HEK293 (cell line): ENCODE results near the gene B4GALT5.
A peak's percentile ranks its signal among the peaks of the same experiment; 100 is the strongest.

ENCODE experiments used
- CTCF ChIA-PET: fragments of 350-600 bp; formaldehyde crosslinking; extraction: SDS; loops from one replicate; lab custom pipeline; 2021; ENCODE audit warnings: antibody characterized with exemption; lab: Yijun Ruan, JAX
- POLR2A ChIA-PET: fragments of 300-600 bp; formaldehyde crosslinking; extraction: SDS; loops from one replicate; lab custom pipeline; 2020; ENCODE audit warnings: antibody characterized with exemption, inconsistent platforms; lab: Yijun Ruan, JAX
- H3K27ac ChIP-seq: fragments of 200-500 bp; sonication (Bioruptor generic); 2 replicates; pipeline ENCODE4 v1.5.1; 2014; ENCODE audit warnings: low read depth, low read length, control low read depth, inconsistent platforms; ENCODE audit errors: extremely low read depth
- H3K36me3 ChIP-seq, 2 experiments: fragments of 200-500 bp in 1 of 2; sonication (Bioruptor generic) in 1 of 2; 1 replicate in 1 of 2; 2 replicates in 1 of 2; pipeline ENCODE4 v1.5.1; 2014 to 2017; ENCODE audit warnings: inconsistent platforms in 2 of 2, low read length in 2 of 2; ENCODE audit not compliant: control insufficient read depth in 2 of 2, insufficient read depth in 1 of 2
- H3K4me1 ChIP-seq: fragments of 200-500 bp; sonication (Bioruptor generic); 2 replicates; pipeline ENCODE4 v1.5.1; 2014; ENCODE audit warnings: mild to moderate bottlenecking, low read length, inconsistent platforms; ENCODE audit not compliant: control insufficient read depth, insufficient read depth
- H3K4me3 ChIP-seq: 2 replicates; pipeline ENCODE4 v1.5.1; 2011; ENCODE audit warnings: low read depth, mild to moderate bottlenecking, control low read depth, low read length, moderate library complexity
- H3K9me3 ChIP-seq: fragments of 200-500 bp; sonication (Bioruptor generic); 2 replicates; pipeline ENCODE4 v1.5.1; 2014; ENCODE audit warnings: low read depth, low read length, inconsistent platforms; ENCODE audit not compliant: control insufficient read depth, insufficient read depth
- EGR2 ChIP-seq: fragments of 450-650 bp; formaldehyde crosslinking; IDR thresholded peaks from 2 replicates; pipeline ENCODE4 v1.5.1; 2016; ENCODE audit warnings: low read depth, missing biosample characterization, missing genetic modification characterization
- HOXD13 ChIP-seq: sonication (generic); formaldehyde crosslinking; IDR thresholded peaks from 2 replicates; pipeline ENCODE4 v1.8.0; 2022; ENCODE audit warnings: missing genetic modification reagents, borderline replicate concordance
- PRDM2 ChIP-seq: fragments of 450-650 bp; formaldehyde crosslinking; IDR thresholded peaks from 2 replicates; pipeline ENCODE4 v1.5.1; 2016; ENCODE audit warnings: missing biosample characterization, missing genetic modification characterization, borderline replicate concordance
- PRDM4 ChIP-seq: fragments of 450-650 bp; formaldehyde crosslinking; IDR thresholded peaks from 2 replicates; pipeline ENCODE4 v1.5.1; 2017; ENCODE audit warnings: missing biosample characterization, missing genetic modification characterization
- RBAK ChIP-seq: fragments of 450-650 bp; formaldehyde crosslinking; IDR thresholded peaks from 2 replicates; pipeline ENCODE4 v1.5.1; 2016; ENCODE audit warnings: missing biosample characterization, missing genetic modification characterization
- SP7 ChIP-seq: fragments of 450-650 bp; formaldehyde crosslinking; IDR thresholded peaks from 2 replicates; pipeline ENCODE4 v1.5.1; 2016; ENCODE audit warnings: missing biosample characterization, missing genetic modification characterization
- ZFHX2 ChIP-seq: fragments of 450-650 bp; formaldehyde crosslinking; conservative IDR thresholded peaks from 2 replicates; pipeline ENCODE4 v1.5.1; 2016; ENCODE audit warnings: missing biosample characterization, missing genetic modification characterization
- ZNF692 ChIP-seq: fragments of 450-650 bp; formaldehyde crosslinking; IDR thresholded peaks from 2 replicates; pipeline ENCODE4 v1.5.1; 2016; ENCODE audit warnings: missing biosample characterization, missing genetic modification characterization

Gene B4GALT5

GRCh38 chr20:49659056-49659455 lies 54.6 kb downstream of the B4GALT5 start:
- peaks cover 30% of the 10 kb centered on the region for H3K4me1 ChIP-seq
- peaks cover 5 to 22% of the 10 kb centered on the region in 2 experiments; a peak in 2 of 3 replicates for H3K36me3 ChIP-seq
- H3K9me3 ChIP-seq, result no peaks in the 10 kb centered on the region
- POLR2A ChIA-PET, result no interaction called here
- TF ChIP-seq RBAK (tag by site-specific recombination) (no peak), SP7 (tag by site-specific recombination) (0 out of 2 replicates have a peak, but pooled peaks have one; percentile 2)
- no peak overlapping the region for H3K27ac ChIP-seq
- CTCF ChIA-PET, result interaction anchor here (0.6 to 0.9 kb wide), 5 partner anchors 27 to 225 kb away, joined by 3 read pairs; no protein-coding TSS in a partner anchor
- no peak overlapping the region for H3K4me3 ChIP-seq

GRCh38 chr20:49658508-49658907 lies 55.2 kb downstream of the B4GALT5 start:
- ChIA-PET CTCF (interaction anchor here (0.6 to 0.9 kb wide), 4 partner anchors 27 to 226 kb away, joined by 3 read pairs; no protein-coding TSS in a partner anchor), POLR2A (no interaction called here)
- TF ChIP-seq ZNF692 (tag by site-specific recombination) (peak; percentile 62; the same call in 1 of the 2 replicates), PRDM4 (no peak)
- Histone ChIP-seq H3K4me1 (peaks cover 30% of the 10 kb centered on the region), H3K27ac (no peak overlapping the region), H3K9me3 (no peaks in the 10 kb centered on the region), H3K4me3 (no peak overlapping the region), H3K36me3 (peaks cover 5 to 27% of the 10 kb centered on the region in 2 experiments; a peak in 2 of 3 replicates)

- H3K36me3 ChIP-seq, result peaks cover 5 to 39% of the 10 kb centered on the region in 2 experiments; a peak in 2 of 3 replicates
- H3K9me3 ChIP-seq, result no peaks in the 10 kb centered on the region
- no peak overlapping the region for H3K4me3 ChIP-seq
- peak; percentile 92 for TF ChIP-seq EGR2 (tag by site-specific recombination)
- TF ChIP-seq PRDM2, result no peak
- TF ChIP-seq ZFHX2, result peak; percentile 81
- no peak for TF ChIP-seq HOXD13
- CTCF ChIA-PET, result no interaction called here
- POLR2A ChIA-PET, result no interaction called here
- H3K4me1 ChIP-seq, result peaks cover 30% of the 10 kb centered on the region
- H3K27ac ChIP-seq, result no peak overlapping the region
These were observed 56.4 kb downstream of the B4GALT5 start for GRCh38 chr20:49657118-49657901.
